Measurements from ENCODE around the gene SMAD4. TPM values are rescaled to one million over a fixed set of nuclear protein-coding genes. Genes with fewer than 3 reads are reported as not detected.

SMAD4 gene
- total RNA-seq, 1 experiment from 2014 or later, result 172 TPM

GRCh38 chr18:51068105-51068504 is 38.1 kb downstream of the SMAD4 start:
- Histone ChIP-seq H4K8ac (replicated peaks; ENCODE audit: insufficient read length, low read depth, low read length) (no peak overlapping the region), H2BK20ac (ENCODE audit: low read depth, low read length, poor library complexity, severe bottlenecking) (no peak overlapping the region), H3K9me3 (ENCODE audit: control insufficient read depth, low read depth, low read length) (no peaks in the 10 kb centered on the region), H2BK120ac (ENCODE audit: low read depth, low read length, poor library complexity, severe bottlenecking) (no peak overlapping the region), H2AFZ (ENCODE audit: low read length) (no peak overlapping the region), H3K79me1 (ENCODE audit: insufficient read depth, low read depth, low read length, poor library complexity, severe bottlenecking) (no peaks in the 10 kb centered on the region), H3K23me2 (ENCODE audit: insufficient read length, low read depth, low read length, poor library complexity, severe bottlenecking) (no peaks in the 10 kb centered on the region), H2AK5ac (ENCODE audit: insufficient read length, low read length) (no peak overlapping the region), H3K79me2 (ENCODE audit: insufficient read depth, low read length) (no peaks in the 10 kb centered on the region), H3K4ac (ENCODE audit: low read depth, low read length) (no peak overlapping the region), H3K9ac (ENCODE audit: extremely low read depth, insufficient read length, low read length) (no peak overlapping the region), H2BK12ac (ENCODE audit: insufficient read length, low read depth, low read length) (no peak overlapping the region), H4K20me1 (ENCODE audit: control insufficient read depth, insufficient read depth, insufficient read length) (no peaks in the 10 kb centered on the region), H4K5ac (ENCODE audit: insufficient read length, low read depth, low read length) (no peak overlapping the region), H3K4me2 (ENCODE audit: insufficient read depth, insufficient read length, low read length) (no peak overlapping the region), H3K56ac (ENCODE audit: insufficient read length, low read depth, low read length) (no peak overlapping the region), H2BK5ac (ENCODE audit: insufficient read length, low read length) (no peak overlapping the region), H2BK15ac (ENCODE audit: low read depth, low read length) (no peak overlapping the region), H4K91ac (ENCODE audit: insufficient read length, low read depth, low read length) (no peak overlapping the region), H3T11ph (ENCODE audit: low read length) (no peak overlapping the region), H3K23ac (ENCODE audit: insufficient read length, low read depth, low read length) (no peak overlapping the region), H3K14ac (ENCODE audit: insufficient read depth, low read length) (no peak overlapping the region), H3K27ac (ENCODE audit: insufficient read length, low read depth, low read length) (no peak overlapping the region), H3K18ac (ENCODE audit: insufficient read length, low read depth, low read length) (no peak overlapping the region), H3K27me3 (ENCODE audit: insufficient read depth, low read length) (no peaks in the 10 kb centered on the region), H3K4me1 (ENCODE audit: insufficient read depth, low read length) (no peaks in the 10 kb centered on the region)
- no peak for TF ChIP-seq CTCF (conservative IDR thresholded peaks at IDR 0.05)
- WGBS (ENCODE audit: extremely low coverage, insufficient read length, low lambda C conversion rate), result no CpG with 5 or more reads among the region's 4 CpGs
- no peak overlapping the region for H3K4me3 Mint-ChIP-seq
- no peak overlapping the region; a peak in 1 of 7 replicates for H3K27ac Mint-ChIP-seq
- no peaks in the 10 kb centered on the region for H3K27me3 Mint-ChIP-seq (ENCODE audit: low read depth)
- peaks cover 18 to 83% (median 76%) of the 10 kb centered on the region in 3 experiments; a peak in 6 of 7 replicates for H3K36me3 Mint-ChIP-seq (ENCODE audit: insufficient read depth in 1 of 3, low read depth in 3 of 3)
- no peak for DNase-seq
- no peaks in the 10 kb centered on the region for H3K9me3 Mint-ChIP-seq
- no peaks in the 10 kb centered on the region for H3K4me1 Mint-ChIP-seq

All from H9 (cell line).